Measurements from ENCODE around the gene NBAS.
A peak's percentile ranks its signal among the peaks of the same experiment; 100 is the strongest.
"Not testable (repeated sequence)": the region's sequence is repeated elsewhere in the genome, so short reads cannot be mapped to it uniquely, and the experiment has no call there.

Gene NBAS

GRCh38 chr2:15298770-15299169, 262.4 kb downstream of the NBAS start:
- no peak for DNase-seq

GRCh38 chr2:15293262-15293937, 267.7 kb downstream of the NBAS start:
- no peak for DNase-seq

- DNase-seq = no peak
Observed at GRCh38 chr2:15287447-15288184, 273.5 kb downstream of the NBAS start.

GRCh38 chr2:15284614-15285013, 276.5 kb downstream of the NBAS start:
- no peak for DNase-seq

- no peak for DNase-seq
Observed at GRCh38 chr2:15281681-15282080, 279.5 kb downstream of the NBAS start.

GRCh38 chr2:15279201-15279876, 281.8 kb downstream of the NBAS start:
- no peak for DNase-seq

- no peak for DNase-seq
Observed at GRCh38 chr2:15278296-15278695, 282.8 kb downstream of the NBAS start.

- peak; percentile 58 to 87 for DNase-seq
Observed at GRCh38 chr2:15275346-15275745, 285.8 kb downstream of the NBAS start.

GRCh38 chr2:15273452-15273851, 287.7 kb downstream of the NBAS start:
- DNase-seq = no peak

GRCh38 chr2:15272942-15273341, 288.2 kb downstream of the NBAS start:
- no peak for DNase-seq

GRCh38 chr2:15271941-15272542, 289.1 kb downstream of the NBAS start:
- no peak for DNase-seq

- no peak for DNase-seq
Observed at GRCh38 chr2:15271276-15271675, 289.9 kb downstream of the NBAS start.

- DNase-seq = no peak
Observed at GRCh38 chr2:15269043-15269442, 292.1 kb downstream of the NBAS start.

GRCh38 chr2:15265889-15266288, 295.2 kb downstream of the NBAS start:
- no peak for DNase-seq

- DNase-seq = no peak
Observed at GRCh38 chr2:15263976-15264685, 297.0 kb downstream of the NBAS start.

GRCh38 chr2:15262792-15263191, 298.3 kb downstream of the NBAS start:
- no peak for DNase-seq

- DNase-seq = no peak
Observed at GRCh38 chr2:15260835-15261234, 300.3 kb downstream of the NBAS start.

- DNase-seq = no peak
Observed at GRCh38 chr2:15260196-15260595, 300.9 kb downstream of the NBAS start.

GRCh38 chr2:15259356-15259756, 301.8 kb downstream of the NBAS start:
- DNase-seq = no peak

GRCh38 chr2:15258385-15258784, 302.7 kb downstream of the NBAS start:
- not testable (repeated sequence) for DNase-seq

GRCh38 chr2:15253835-15254286, 307.3 kb downstream of the NBAS start:
- no peak for DNase-seq

GRCh38 chr2:15253247-15253646, 307.9 kb downstream of the NBAS start:
- no peak for DNase-seq

GRCh38 chr2:15251753-15252152, 309.4 kb downstream of the NBAS start:
- DNase-seq = no peak

Measured in NCI-H524 (cell line).